ENCODE results near the gene NPS. TPM values are rescaled to one million over a fixed set of nuclear protein-coding genes. Genes with fewer than 3 reads are reported as not detected.

NPS gene
- total RNA-seq, 1 donor from 2014 or later = not detected

GRCh38 chr10:127563718-127564553 lies 14.8 kb downstream of the NPS start:
- no peak for ATAC-seq

GRCh38 chr10:127564644-127565043 lies 15.5 kb downstream of the NPS start:
- ATAC-seq = no peak

- no peak for ATAC-seq
Measured at GRCh38 chr10:127565583-127565982, 16.5 kb downstream of the NPS start.

GRCh38 chr10:127569210-127569609 lies 20.1 kb downstream of the NPS start:
- ATAC-seq = no peak

GRCh38 chr10:127570036-127570435 lies 20.9 kb downstream of the NPS start:
- no peak for ATAC-seq

GRCh38 chr10:127571386-127571785 lies 22.3 kb downstream of the NPS start:
- no peak for ATAC-seq

GRCh38 chr10:127576051-127576450 lies 26.9 kb downstream of the NPS start:
- ATAC-seq = no peak

- ATAC-seq = no peak
Measured at GRCh38 chr10:127576740-127577161, 27.6 kb downstream of the NPS start.

- no peak for ATAC-seq
Measured at GRCh38 chr10:127577376-127578258, 28.5 kb downstream of the NPS start.

GRCh38 chr10:127578259-127578960 lies 29.3 kb downstream of the NPS start:
- ATAC-seq = no peak

GRCh38 chr10:127578961-127579305 lies 29.8 kb downstream of the NPS start:
- ATAC-seq = no peak

GRCh38 chr10:127579640-127580039 lies 30.5 kb downstream of the NPS start:
- ATAC-seq = no peak

- ATAC-seq = no peak
Measured at GRCh38 chr10:127580822-127581221, 31.7 kb downstream of the NPS start.

GRCh38 chr10:127585519-127586023 lies 36.5 kb downstream of the NPS start:
- no peak for ATAC-seq

- no peak for ATAC-seq
Measured at GRCh38 chr10:127587668-127588365, 38.7 kb downstream of the NPS start.

GRCh38 chr10:127592586-127592985 lies 43.5 kb downstream of the NPS start:
- no peak for ATAC-seq

- no peak for ATAC-seq
Measured at GRCh38 chr10:127600479-127600878, 51.4 kb downstream of the NPS start.

Other genes starting within 250 kb of the NPS start
- 0.32 TPM for gene FOXI2, start 187.9 kb downstream of the NPS start, total RNA-seq